ENCODE measurements around the gene SGCE.

Gene SGCE

DNA sequence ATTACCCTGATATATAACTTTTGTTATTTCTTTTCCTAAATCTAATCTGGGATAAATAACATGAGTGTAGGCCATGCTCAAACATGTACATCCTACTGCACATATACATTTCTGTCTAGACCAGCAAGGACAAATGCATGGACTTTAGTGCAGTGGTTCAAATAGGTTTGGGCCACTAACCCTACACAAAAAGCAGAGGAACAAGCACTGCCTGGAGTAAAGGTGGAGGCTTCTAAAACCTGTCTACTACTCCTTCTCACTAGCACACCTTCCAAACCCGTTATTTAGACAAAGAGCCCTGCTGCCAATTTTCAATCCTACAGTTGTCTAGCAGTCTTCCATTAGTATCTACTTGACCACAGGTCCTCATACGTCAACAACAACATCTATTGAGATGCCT, 34.8 kb downstream of the SGCE start:
- DNase-seq (ENCODE audit: low spot score): no peak

DNA sequence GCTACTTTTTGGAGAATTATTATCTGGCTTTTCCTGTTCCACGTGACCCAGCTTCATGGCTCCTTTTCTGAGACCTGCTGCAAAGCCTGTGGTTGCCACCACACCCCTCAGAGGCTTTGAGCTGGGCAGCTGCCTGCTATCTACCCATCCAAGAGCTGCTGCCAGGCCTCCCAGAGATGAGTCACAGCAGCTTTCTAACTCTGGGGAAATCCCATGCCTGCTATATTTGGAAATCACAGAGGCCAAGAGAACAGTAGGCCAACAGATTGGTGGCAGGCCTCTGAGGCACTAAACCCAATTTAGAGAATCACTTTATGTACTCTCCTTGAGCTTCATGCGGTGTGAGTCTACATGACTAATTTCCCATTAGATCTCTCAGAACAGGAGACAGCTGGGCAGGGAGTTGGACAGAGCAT, 35.2 kb downstream of the SGCE start:
- DNase-seq (ENCODE audit: low spot score): peak; percentile 56

DNA sequence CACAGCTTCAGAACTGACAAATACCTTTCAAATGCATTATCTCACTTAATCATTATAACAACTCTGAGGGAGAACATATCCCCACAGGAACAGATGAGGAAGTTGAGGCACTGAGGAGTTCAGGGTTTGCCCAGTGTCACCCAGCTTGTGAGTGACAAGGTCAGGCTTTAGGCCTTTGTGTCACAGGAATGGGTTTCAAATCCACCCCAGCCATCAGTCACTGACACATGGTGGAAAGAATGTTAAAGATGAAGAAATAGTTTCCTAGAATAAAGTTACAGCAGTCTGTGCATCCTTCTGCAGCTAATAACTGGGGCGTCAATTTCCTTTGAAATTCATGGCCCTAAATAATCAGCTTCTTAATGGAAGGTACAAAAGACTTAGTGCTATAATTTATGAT, 37.8 kb downstream of the SGCE start:
- DNase-seq (ENCODE audit: low spot score): no peak

DNA sequence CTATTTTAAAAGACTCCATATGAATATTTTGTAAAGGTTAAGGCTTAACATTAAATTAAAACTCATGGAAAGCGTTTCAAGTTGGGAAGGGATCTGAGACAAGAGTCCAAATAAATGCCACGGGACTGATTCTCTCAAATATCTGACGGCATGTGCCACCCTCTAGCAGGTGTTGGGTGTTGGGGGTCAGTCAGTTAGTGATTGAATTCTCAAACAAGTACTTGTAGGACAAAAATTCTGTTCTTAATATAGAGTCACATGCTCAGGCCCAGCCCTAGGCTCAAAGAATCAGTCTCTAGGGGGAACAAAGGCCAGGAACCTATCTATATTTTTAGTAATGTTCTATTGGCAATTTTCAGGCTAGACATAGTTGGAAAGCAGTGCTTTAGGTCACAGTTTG, 39.1 kb downstream of the SGCE start:
- DNase-seq (ENCODE audit: low spot score): no peak

DNA sequence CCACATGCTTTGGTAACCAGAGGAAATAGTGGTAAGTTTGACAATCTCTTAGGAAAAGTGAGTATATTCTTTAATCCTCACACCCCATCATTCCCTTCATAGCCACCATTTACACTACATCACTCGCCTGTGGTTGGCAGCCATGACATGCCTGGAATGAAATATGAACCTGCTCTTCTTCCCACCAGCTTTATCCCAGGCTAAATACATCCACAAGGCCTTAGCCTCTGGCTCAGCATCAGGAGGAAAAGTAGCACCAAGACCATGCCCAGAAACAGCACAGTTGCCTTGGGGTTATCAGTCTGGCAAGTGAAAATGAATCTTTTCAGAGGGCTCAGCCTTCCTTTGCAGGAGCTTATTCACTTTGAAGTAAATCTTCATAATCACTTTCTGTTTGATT, 40.3 kb downstream of the SGCE start:
- no peak for DNase-seq (ENCODE audit: low spot score)

DNA sequence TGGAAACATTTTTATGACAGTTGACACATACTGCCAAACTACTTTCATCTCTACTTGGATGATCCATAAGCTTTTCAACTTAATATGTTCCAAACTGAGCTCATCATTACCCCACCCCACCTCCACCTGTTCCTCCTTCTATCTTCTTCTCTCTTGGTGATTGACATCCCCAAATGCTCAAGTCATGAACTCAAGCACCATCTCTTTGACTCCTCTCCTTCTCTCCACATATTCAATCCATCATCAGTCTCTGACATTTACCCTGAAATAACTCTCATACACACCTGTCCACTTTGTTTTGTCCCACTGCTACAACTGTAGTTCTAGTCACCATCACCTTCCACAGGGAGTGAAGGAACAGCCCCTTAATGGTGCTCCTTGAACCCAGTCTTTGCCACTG, 43.3 kb downstream of the SGCE start:
- DNase-seq (ENCODE audit: low spot score): no peak

DNA sequence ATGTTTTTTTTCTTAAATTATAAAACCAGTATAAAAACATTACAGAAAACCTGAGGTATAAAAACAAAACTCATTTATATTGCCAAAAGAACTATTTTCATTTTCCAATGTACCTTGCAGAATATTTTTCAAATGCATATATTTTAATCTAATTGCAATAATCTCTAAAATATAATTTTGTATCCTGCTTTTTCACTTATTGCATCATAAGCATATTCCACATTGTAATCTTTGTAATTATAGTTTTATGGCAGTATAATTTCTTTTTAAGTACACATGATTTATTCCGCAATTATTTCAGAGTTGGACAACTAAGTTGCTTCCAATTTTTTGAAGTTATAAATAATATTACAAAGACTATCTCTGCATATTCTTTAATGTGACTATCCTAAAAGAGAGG, 43.7 kb downstream of the SGCE start:
- DNase-seq (ENCODE audit: low spot score): no peak

DNA sequence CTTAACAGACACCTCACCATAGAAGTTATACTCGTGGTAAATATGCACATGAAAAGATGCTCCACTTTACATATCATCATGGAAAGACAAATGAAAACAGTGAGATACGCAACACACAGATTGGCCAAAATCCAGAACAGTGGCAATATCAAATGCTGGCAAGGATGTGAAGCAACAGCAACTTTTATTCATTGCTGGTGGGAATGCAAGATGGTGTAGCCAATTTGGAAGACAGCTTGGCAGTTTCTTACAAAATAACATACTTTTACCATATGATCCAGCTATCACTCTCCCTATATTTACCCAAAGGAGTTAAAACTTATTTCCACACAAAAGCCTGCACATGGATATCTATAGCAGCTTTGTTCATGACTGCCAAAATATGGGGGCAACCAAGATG, 46.4 kb downstream of the SGCE start:
- no peak for DNase-seq (ENCODE audit: low spot score)

DNA sequence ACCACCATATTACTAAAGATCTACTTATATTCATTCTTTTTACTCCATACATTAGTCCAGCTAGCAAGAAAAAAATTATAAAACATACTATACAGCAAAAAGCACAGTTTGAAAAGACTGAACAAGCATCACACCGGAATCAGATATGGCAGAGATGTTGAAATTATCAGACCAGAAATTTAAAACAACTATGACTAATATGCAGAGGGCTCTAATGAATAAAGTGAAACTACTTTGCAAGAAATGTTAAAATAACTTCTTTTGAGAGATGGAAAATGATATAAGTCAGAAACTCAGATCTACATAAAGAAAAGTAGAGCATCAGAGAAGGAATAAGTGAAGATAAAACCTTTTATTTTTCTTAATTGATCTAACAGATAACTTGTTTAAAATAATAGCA, 50.9 kb downstream of the SGCE start:
- no peak for DNase-seq (ENCODE audit: low spot score)

DNA sequence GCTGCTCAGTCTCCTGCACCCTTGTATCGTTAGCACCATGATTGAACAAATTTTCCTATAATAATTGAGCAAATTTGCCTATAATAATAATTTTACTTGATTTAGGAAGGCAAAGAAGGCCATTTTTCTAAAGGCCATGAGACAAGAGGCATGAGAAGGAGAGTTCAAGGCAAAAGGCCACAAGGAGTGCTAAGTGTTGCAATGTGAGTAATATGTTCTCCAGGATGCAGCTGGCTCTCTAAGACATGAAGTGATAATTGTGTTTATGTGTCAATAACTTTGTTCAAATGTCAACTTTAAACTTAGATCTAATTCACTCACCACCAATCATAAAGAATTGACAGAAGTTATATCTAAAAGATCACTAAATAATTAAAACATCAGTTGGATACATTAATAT, 53.8 kb downstream of the SGCE start:
- DNase-seq (ENCODE audit: low spot score): no peak

DNA sequence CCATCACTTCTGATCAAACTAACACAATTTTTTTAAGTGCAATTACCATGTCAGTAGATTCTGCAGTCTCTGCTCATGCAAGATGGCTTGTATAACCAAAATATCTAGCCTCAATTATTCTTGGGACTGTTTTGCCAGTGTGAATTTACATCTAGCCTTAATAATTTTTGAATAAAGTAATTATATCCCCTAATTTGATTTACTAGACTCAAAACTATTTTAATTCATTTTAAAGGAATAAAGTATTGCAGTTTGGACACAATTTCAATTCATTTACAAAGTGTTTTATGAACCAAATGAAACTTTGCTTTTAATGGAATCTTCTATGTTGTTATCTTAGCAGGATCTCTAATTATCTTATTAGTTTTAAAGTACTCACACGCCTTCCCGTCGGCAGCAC, 55.7 kb downstream of the SGCE start:
- no peak for DNase-seq (ENCODE audit: low spot score)

DNA sequence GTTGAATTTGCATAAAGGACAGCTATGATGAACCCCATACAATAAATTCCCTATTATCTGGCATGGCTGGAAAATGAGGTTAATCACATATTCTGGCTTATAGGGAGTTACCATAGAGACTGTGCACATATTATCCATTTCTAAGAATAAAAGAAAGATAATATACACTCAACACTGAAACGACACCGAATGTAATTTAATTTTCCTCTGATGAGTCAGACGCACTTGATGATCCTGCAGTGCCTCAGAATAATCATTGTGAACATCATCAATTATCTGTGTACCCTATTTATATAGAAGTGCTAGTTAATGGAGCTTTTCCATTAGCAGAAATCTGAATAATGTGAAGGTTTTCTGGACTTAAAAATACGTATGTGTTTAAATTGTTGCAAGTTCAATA, 60.2 kb downstream of the SGCE start:
- DNase-seq (ENCODE audit: low spot score): no peak

DNA sequence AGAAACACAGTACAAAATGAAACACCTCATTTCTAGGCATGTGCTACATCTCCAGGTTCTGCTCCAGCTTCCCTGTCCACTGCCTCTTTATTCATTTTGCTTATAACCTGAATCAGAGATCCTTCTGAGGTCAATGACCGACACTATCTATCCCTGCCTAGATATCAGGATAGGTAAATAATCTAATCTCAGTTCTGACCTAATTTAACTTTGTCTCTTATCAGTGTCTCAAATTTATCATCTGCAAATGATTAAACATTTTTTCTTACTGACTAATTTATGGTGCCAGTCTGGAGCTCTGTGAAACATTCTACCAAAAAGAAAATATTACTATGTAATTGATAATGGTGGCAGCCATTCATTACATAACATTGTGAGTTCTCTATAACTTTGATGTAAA, 61.1 kb downstream of the SGCE start:
- DNase-seq (ENCODE audit: low spot score): no peak

DNA sequence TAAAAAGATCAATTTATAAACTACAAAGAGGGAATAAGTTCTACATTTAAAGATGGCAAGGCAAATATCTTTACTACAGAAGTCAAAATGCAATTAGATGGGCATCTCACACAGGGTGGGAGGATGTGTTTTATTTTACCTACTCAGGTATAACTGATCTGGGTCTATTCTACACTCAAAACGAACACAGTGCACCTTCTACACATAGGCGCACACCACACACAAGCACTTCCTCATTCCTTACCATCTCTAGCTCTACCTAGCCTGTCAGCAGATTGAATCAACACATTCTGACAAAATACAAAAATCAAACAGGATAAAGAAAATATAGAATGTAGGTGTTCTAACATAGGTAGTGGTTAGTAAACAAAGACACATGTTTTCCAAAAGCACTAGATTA, 64.8 kb downstream of the SGCE start:
- no peak for DNase-seq (ENCODE audit: low spot score)

DNA sequence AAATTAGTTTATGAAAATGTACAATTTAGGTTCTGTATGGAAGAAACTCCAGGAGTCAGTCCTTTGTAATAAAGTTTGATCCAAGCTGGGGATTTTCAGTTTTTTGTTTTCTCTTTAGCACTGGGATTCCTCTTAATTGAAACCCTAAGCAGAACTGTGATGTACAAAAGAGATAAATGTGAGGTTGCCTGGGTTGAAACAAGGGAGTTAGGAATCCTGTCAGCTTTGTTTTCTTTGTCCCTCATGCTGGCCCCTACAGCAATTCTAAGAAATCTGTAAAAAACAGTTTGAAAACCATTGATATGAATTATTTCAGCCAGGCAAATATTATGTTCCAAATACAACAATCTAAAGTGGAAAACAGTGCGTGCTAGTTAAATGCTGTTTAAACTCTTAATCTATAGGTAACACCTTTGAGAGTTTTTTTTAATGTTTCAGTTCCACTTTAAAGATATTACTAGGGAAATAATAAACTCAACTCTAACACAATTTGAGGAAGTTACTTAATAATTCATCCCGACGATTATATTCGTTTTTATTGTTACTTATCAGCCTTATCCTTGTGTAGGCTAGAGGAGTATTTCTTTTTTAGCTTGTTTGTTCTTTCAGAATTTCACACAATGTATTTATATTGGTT, 65.3 kb downstream of the SGCE start:
- DNase-seq (ENCODE audit: low spot score): no peak

DNA sequence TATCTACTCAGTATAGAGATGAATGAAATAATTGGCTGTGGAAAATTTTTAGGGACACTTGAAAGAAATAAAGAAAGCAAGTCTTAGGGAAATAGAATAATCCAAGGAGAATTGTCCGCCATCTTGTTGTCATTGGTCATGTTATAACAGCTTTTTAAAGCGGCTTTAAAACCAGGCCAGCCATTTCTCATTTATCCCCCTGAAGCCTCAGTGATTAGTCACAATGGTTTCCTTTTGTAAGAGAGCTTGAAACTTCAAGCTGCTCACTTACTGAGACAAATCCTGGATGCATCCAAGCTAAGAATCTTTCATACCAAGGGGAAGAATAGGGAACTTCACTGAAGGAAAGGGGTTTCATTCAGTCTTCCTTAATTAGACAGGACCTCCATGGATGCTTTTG, 67.9 kb downstream of the SGCE start:
- DNase-seq (ENCODE audit: low spot score): no peak

DNA sequence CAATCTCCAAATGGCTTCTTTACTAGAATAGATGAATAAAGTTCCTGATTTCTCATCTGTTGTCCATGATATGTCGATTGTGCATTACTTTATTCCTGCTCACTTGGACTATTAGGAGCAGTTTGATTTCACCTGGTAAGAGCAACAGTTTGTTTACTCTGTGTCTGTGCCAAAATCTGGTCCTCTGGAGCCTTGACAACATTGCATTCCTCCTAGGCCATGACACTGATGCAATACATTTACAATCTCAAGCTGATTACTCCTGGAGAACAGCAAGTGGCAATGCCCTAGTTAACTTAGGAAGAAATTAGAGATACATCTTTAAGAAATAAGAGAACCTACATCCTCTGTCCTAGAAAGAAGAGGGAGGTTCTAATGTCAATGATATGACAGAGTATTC, 71.8 kb downstream of the SGCE start:
- DNase-seq (ENCODE audit: low spot score): no peak

DNA sequence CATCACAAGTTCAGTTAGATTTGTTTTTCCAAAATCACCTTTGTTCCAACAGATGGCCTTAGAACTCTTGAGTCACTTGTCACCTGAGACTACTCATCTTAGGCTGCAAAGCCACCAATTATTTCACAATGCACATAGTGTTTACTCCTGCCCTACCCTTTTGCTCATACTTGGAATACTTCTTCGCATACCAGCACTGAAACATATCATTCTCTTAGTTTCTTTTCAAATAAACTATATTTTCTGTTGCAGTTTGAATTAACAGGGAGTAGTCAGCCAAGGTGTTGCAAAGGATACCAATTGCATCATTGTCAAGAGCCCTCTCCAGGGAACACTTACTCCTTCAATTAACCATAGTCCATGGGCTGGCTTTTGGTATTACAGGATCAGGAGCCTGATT, 75.3 kb downstream of the SGCE start:
- no peak for DNase-seq (ENCODE audit: low spot score)

DNA sequence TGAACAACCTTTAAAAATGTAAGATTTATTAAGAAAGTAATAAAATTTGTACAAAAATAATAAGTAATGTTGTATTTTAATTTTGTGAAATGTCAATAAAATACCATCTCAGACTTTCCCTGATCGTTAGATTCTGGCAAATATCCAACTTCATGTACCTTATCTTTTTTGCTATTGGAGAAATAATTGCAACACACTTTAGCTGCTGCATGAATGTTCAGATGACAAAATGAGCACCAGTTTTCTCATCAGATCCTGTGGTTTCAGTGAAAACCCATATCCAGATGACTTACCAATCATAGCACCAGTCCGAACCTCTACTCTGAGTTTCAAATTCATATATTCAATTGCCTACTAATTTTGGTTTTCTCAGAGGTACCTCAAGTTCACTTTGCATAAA, 76.5 kb downstream of the SGCE start:
- no peak for DNase-seq (ENCODE audit: low spot score)

DNA sequence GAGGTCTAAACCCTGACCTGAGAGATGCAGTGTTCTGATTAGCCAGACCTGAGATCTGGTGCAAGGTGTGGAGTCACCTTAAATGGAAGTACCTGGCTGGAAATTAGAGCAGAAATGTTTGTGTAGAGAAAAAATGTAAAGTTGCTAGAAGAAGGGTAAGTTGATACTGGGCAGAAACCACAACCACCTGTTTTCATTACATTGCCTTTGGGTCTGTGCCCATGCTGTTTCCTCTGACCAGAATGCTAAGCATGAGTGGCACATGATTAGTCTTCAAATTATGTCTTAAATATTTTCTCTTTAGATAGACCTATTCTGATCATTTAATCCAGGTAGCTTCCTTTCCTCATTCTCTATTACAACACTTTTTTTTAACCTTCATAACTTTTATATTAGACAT, 77.3 kb downstream of the SGCE start:
- no peak for DNase-seq (ENCODE audit: low spot score)

DNA sequence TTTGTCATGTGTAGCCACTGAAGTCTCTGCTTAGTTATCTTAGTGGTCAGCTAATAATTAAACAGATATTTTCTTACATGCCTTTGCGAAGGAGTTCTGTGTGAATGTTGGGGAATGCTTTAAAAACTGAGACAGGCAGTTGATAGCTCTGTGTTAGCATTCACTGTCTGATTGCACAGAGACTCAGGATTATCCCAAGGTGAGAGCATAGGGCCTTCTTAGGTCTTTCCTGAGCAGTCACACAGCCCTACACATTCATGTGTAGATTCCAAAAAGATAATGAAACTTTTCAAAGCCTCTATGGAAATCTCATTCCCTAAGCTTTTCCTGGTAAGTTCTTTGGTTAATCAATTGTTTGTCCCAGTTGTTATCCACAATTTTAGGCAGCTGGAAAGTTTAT, 78.6 kb downstream of the SGCE start:
- DNase-seq (ENCODE audit: low spot score): no peak

DNA sequence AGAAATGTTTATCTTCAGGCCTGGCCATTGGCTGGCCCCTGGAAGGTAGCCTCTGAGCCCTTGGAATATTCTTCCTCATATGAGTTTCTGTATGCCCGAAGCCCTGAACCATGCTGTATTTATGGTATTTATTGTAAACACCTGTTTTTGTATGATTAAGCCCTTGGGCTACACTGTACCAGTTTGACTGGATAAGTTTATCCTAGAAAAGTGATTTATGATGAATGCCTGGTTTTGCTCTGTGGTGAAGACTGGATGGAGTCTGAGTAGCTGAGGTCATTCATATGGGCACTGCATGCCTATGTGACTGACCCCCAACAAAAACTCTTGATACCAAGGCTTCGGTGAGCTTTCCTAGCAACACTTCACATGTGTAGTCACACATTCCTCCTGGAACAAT, 79.6 kb downstream of the SGCE start:
- no peak for DNase-seq (ENCODE audit: low spot score)

DNA sequence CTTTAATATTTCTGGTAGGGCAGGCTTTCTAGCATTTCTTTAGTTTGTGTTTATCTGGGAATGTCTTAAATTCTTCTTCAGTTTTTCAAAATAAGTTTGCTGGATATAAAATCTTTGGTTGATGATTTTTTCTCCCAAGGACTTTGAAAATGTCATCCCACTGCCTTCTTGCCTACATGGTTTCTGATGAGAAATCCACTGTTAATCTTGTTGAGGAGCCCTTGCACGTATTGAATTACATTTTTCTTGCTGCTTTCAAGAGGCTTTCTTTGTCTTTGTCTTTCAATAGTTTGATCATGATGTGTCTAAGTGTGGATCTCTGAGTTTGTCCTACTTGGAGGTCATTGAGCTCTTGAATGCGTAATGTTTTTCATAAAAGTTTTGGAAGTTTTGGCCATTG, 80.3 kb downstream of the SGCE start:
- DNase-seq (ENCODE audit: low spot score): no peak

DNA sequence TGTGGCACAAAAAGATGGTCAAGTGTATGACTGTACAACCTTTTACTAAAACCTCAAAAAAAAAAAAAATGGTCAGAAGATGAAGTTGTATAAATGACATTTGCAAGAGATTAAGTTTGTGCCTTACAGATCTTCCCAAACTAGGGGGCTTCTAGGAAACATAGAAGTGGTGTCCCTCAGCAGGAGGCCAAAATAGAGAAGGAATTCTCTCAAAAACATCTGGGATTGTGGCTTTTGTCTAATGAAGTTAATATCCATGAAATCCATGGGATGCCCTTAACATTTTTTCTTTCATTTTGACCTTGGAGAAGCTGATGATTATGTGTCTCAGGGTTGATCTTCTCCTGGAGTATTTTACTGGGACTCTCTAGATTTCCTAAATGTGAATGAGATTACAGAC, 84.1 kb downstream of the SGCE start:
- DNase-seq (ENCODE audit: low spot score): no peak

DNA sequence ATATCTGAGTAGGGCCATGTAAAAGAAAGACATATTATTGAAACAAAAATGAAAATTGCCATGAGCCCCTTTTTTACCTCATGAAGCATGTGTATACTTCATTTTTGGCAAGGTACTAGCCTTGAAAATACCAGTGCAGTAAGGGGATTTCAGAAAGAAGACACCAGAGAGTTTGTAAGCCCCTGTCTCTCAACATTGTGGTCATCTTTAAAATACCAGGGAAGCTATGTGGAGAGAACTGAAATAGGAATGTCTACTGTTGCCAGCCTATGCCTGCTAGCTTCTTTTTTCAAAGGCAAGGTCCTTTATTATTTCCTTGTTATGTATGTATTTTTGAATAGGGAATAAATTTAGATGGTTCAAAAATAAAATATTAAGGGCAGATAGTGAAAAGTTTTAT, 88.5 kb downstream of the SGCE start:
- DNase-seq (ENCODE audit: low spot score): no peak

Data from hepatic stellate cell (primary cell).